NCI-H1048 (cell line): ENCODE measurements around the gene FNIP2.

Experiments
- DNase-seq: peaks from one replicate; lab custom pipeline; 2025; lab: John Stamatoyannopoulos, UW

Gene FNIP2

GRCh38 chr4:158762553-158762952 lies 6.3 kb upstream of the FNIP2 start:
- no peak for DNase-seq

GRCh38 chr4:158763462-158763861 lies 5.4 kb upstream of the FNIP2 start:
- no peak for DNase-seq

GRCh38 chr4:158766434-158767044 lies 2.3 kb upstream of the FNIP2 start:
- no peak for DNase-seq

GRCh38 chr4:158767451-158767850 lies 1.4 kb upstream of the FNIP2 start:
- no peak for DNase-seq

- no peak for DNase-seq
These were observed 522 bp downstream of the FNIP2 start for GRCh38 chr4:158769175-158769921.

GRCh38 chr4:158770671-158771070 lies 1.8 kb downstream of the FNIP2 start:
- DNase-seq = no peak

GRCh38 chr4:158771776-158772175 lies 3.0 kb downstream of the FNIP2 start:
- DNase-seq = no peak

- DNase-seq = no peak
These were observed 6.3 kb downstream of the FNIP2 start for GRCh38 chr4:158775091-158775651.

- no peak for DNase-seq
These were observed 7.3 kb downstream of the FNIP2 start for GRCh38 chr4:158776106-158776505.

GRCh38 chr4:158777423-158778155 lies 8.8 kb downstream of the FNIP2 start:
- no peak for DNase-seq

GRCh38 chr4:158778156-158778711 lies 9.4 kb downstream of the FNIP2 start:
- DNase-seq = no peak

- DNase-seq = no peak
These were observed 9.9 kb downstream of the FNIP2 start for GRCh38 chr4:158778712-158779111.

GRCh38 chr4:158781963-158782362 lies 13.1 kb downstream of the FNIP2 start:
- no peak for DNase-seq

- no peak for DNase-seq
These were observed 13.9 kb downstream of the FNIP2 start for GRCh38 chr4:158782551-158783360.

GRCh38 chr4:158783785-158784184 lies 15.0 kb downstream of the FNIP2 start:
- DNase-seq = no peak

GRCh38 chr4:158785718-158786117 lies 16.9 kb downstream of the FNIP2 start:
- no peak for DNase-seq

GRCh38 chr4:158786121-158786601 lies 17.3 kb downstream of the FNIP2 start:
- no peak for DNase-seq

GRCh38 chr4:158786955-158787354 lies 18.1 kb downstream of the FNIP2 start:
- no peak for DNase-seq

GRCh38 chr4:158787709-158788475 lies 19.1 kb downstream of the FNIP2 start:
- no peak for DNase-seq

- DNase-seq = no peak
These were observed 19.7 kb downstream of the FNIP2 start for GRCh38 chr4:158788516-158788915.

- DNase-seq = no peak
These were observed 21.0 kb downstream of the FNIP2 start for GRCh38 chr4:158789853-158790252.
